ENCODE data around the gene ZW10. TPM values are rescaled to one million over a fixed set of nuclear protein-coding genes. Genes with fewer than 3 reads are reported as not detected.

Gene ZW10
- 19.5 and 20.3 TPM in 2 replicates for total RNA-seq

GRCh38 chr11:113773416-113774173, at the start of gene ZW10:
TSS of gene ZW10 (minus strand) at chr11:113773692. CDS start at chr11:113773666, 26 bp downstream.

GRCh38 chr11:113779496-113779895, 6.0 kb upstream of the ZW10 start, which contains the start of gene CLDN25:
TSS of gene CLDN25 (plus strand) at chr11:113779796. CDS start at chr11:113779796, 0 bp downstream.

GRCh38 chr11:113705871-113706655, 67.4 kb downstream of the ZW10 start, which contains the start of gene TMPRSS5:
TSS of gene TMPRSS5 (minus strand) at chr11:113706308. CDS start at chr11:113706224, 84 bp downstream.

Other genes starting within 250 kb of the ZW10 start
- gene TMPRSS5, start 67.4 kb downstream of the ZW10 start, total RNA-seq, result under 0.01 and 0.31 TPM in 2 replicates
- not detected in 2 replicates for gene CLDN25, start 6.1 kb upstream of the ZW10 start, total RNA-seq
- 19.8 and 22.1 TPM in 2 replicates for gene USP28, start 101.9 kb upstream of the ZW10 start, total RNA-seq
- not detected in 2 replicates for gene HTR3B, start 131.1 kb upstream of the ZW10 start, total RNA-seq
- not detected in 2 replicates for gene HTR3A, start 201.4 kb upstream of the ZW10 start, total RNA-seq

Data from aortic smooth muscle cell (primary cell).